ENCODE data around the gene ULK4.

The ULK4 gene

GRCh38 chr3:41356775-41357174 lies 605.1 kb downstream of the ULK4 start:
- DNase-seq (ENCODE audit: low spot score), result no peak

- no peak for DNase-seq (ENCODE audit: low spot score)
These were observed 609.4 kb downstream of the ULK4 start for GRCh38 chr3:41352510-41352909.

GRCh38 chr3:41350441-41350840 lies 611.5 kb downstream of the ULK4 start:
- peak; percentile 7 for DNase-seq (ENCODE audit: low spot score)

GRCh38 chr3:41348401-41348800 lies 613.5 kb downstream of the ULK4 start:
- DNase-seq (ENCODE audit: low spot score), result no peak

GRCh38 chr3:41346698-41347270 lies 615.1 kb downstream of the ULK4 start:
- DNase-seq (ENCODE audit: low spot score), result no peak

- no peak for DNase-seq (ENCODE audit: low spot score)
These were observed 616.1 kb downstream of the ULK4 start for GRCh38 chr3:41345788-41346187.

GRCh38 chr3:41339758-41340157 lies 622.1 kb downstream of the ULK4 start:
- no peak for DNase-seq (ENCODE audit: low spot score)

- DNase-seq (ENCODE audit: low spot score), result no peak
These were observed 623.6 kb downstream of the ULK4 start for GRCh38 chr3:41338276-41338675.

- no peak for DNase-seq (ENCODE audit: low spot score)
These were observed 627.5 kb downstream of the ULK4 start for GRCh38 chr3:41334426-41334825.

GRCh38 chr3:41331041-41331440 lies 630.9 kb downstream of the ULK4 start:
- no peak for DNase-seq (ENCODE audit: low spot score)

GRCh38 chr3:41330465-41330864 lies 631.4 kb downstream of the ULK4 start:
- DNase-seq (ENCODE audit: low spot score), result no peak

- DNase-seq (ENCODE audit: low spot score), result no peak
These were observed 632.0 kb downstream of the ULK4 start for GRCh38 chr3:41329881-41330280.

- DNase-seq (ENCODE audit: low spot score), result no peak
These were observed 633.0 kb downstream of the ULK4 start for GRCh38 chr3:41328926-41329325.

- no peak for DNase-seq (ENCODE audit: low spot score)
These were observed 634.2 kb downstream of the ULK4 start for GRCh38 chr3:41327718-41328117.

- DNase-seq (ENCODE audit: low spot score), result no peak
These were observed 637.8 kb downstream of the ULK4 start for GRCh38 chr3:41324156-41324475.

- no peak for DNase-seq (ENCODE audit: low spot score)
These were observed 638.3 kb downstream of the ULK4 start for GRCh38 chr3:41323467-41324155.

GRCh38 chr3:41321642-41321980 lies 640.3 kb downstream of the ULK4 start:
- DNase-seq (ENCODE audit: low spot score), result no peak

- DNase-seq (ENCODE audit: low spot score), result no peak
These were observed 640.8 kb downstream of the ULK4 start for GRCh38 chr3:41320953-41321641.

- no peak for DNase-seq (ENCODE audit: low spot score)
These were observed 643.4 kb downstream of the ULK4 start for GRCh38 chr3:41318520-41318919.

GRCh38 chr3:41317718-41318117 lies 644.2 kb downstream of the ULK4 start:
- no peak for DNase-seq (ENCODE audit: low spot score)

GRCh38 chr3:41317298-41317697 lies 644.6 kb downstream of the ULK4 start:
- no peak for DNase-seq (ENCODE audit: low spot score)

GRCh38 chr3:41315126-41315525 lies 646.8 kb downstream of the ULK4 start:
- no peak for DNase-seq (ENCODE audit: low spot score)

- DNase-seq (ENCODE audit: low spot score), result no peak
These were observed 653.8 kb downstream of the ULK4 start for GRCh38 chr3:41308119-41308518.

GRCh38 chr3:41307065-41307464 lies 654.8 kb downstream of the ULK4 start:
- DNase-seq (ENCODE audit: low spot score), result no peak

Data from activated CD4-positive, alpha-beta T cell treated with anti-CD3 and anti-CD28 coated beads, Interleukin-2, Interleukin-4, amounts not matched to agents 100 ng/mL and 50 ng/mL, durations not matched to agents 16 hours and 8 hours (primary cell).